HG03066 (cell line): ENCODE measurements around the gene ALG12.
"Not testable (repeated sequence)": the region's sequence is repeated elsewhere in the genome, so short reads cannot be mapped to it uniquely, and the experiment has no call there.

ENCODE experiments used
- ATAC-seq: cut with Tn5 transposase; IDR thresholded peaks from one replicate; pipeline ENCODE4 v1.9.1; 2021; ENCODE audit warnings: low read depth; ENCODE audit not compliant: unreplicated experiment

The ALG12 gene

DNA sequence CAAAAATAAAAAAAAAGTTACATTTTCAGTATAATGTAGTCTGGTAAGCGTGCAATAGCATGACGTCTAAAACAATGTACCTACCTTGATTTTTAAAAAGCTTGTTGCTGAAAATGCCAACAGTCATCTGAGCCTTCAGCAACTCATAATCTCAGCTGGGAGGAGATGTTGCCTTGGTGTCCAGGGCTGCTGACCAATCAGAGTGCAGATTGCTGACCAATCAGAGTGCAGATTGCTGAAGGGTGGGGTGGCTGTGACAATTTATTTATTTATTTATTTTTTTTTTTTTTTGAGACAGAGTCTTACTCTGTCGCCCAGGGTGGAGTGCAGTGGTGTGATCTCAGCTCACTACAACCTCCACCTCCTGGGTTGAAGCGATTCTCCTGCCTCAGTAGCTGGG, 46.8 kb downstream of the ALG12 start:
- no peak for ATAC-seq

DNA sequence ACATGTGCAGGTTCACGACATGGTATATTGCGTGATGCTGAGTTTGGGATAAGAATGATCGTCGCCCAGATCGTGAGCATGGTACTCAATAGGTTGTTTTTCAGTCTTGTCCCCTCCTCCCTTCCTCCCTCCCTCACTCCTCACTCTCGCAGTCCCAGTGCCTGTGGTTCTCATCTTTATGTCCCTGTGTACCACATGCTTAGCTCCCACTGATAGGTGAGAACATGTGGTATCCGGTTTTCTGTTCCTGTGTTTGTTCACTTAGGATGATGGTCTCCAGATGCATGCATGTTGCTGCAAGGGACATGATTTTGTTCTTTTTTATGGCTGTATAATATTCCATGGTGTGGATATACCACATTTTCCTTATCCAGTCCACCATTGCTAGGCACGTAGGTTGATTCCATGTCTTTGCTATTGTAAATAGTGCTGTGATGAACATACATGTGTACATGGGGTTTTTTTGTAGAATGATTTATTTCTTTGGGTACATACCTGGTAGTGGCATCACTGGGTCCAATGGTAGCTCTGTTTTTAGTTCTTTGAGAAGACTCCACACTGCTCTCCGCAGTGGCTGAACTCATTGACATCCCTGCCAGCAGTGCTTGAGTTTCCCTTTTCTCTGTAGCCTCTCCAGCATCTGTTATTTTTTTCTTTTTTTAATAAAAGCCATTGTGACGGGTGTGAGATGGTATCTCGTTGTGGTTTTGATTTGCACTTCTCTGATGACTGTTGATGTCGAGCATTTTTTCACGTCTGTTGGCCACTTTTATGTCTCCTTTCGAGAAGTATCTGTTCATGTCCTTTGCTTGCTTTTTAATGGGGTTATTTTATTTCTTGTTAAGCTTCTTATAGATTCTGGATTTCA, 48.2 kb downstream of the ALG12 start:
- ATAC-seq = no peak

DNA sequence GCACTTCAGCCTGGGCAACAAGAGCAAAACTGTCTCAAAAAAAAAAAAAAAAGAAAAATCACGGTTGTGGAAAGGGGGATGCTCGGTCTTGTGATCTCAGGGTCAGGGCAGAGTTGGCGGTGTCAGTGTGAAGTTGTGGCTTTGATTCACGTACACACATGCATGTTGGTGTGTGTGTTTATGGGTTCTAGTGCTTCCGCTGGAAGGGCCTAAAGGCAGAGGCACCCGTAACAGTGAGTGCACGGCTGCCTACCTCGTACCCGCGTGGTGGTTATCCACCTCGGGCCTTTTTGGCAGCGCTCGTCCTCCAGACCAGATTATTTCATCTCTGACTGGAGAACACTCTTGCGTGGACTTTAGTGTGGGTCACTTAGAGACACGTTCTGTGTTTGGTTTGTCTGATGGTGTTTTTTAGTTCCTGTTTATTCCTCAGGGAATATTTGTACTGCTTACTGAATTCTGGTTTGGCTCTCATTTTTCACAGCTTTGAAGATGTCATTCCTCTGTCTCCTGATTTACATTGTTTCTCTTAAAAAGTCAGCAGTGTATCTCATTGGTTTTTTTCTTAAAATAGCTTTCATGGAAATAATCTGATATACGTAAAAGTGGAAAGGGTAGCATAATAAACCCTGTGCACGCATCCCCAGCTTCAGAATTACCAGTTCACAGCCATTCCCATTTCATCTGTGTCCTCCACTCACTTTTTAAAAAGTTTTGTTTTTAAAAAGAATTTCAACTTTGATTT, 49.0 kb downstream of the ALG12 start:
- ATAC-seq = no peak

DNA sequence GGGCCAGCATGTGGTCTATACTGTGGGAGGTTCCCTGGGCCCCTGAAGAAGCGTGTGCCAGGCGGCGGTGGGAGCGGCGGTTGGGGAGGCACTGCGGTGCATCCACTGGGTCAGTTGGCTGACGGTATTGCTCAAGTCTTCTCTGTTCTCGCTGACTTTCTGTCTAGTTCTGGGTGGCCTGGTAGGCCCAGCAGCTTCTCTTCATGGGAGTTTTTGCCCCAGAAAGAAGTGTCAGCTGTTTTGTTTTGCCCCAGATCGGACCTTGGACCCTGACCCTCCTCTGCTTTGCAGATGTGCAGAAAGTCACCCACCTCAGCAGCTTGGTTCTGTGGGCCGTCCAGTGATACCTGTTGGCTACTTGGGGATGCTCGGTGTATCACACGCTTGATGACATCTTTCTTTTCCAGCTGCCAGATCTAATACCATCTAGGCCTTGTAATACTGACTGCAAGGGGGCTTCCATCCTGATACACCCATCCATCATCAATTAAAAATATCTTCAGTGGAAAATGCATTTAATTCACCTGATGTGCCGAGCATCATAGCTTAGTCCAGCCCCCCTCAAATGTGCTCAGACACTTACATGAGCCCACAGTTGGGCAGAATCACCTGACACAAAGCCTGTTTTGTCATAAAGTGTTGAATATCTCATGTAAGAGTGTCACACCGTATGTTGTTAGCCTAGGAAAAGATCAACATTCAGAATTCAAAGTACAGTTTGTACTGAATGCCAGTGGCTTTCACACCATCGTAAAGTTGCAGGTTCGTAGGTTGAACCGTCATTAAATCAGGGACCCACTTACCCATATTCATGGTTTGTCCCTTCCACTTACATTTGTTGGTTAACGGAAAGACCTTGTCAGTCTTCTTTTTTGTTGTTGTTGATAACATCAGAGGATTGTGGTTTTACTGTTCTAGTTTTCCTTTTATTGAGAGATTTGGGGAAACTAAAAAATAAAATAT, 50.7 kb downstream of the ALG12 start:
- ATAC-seq = no peak

DNA sequence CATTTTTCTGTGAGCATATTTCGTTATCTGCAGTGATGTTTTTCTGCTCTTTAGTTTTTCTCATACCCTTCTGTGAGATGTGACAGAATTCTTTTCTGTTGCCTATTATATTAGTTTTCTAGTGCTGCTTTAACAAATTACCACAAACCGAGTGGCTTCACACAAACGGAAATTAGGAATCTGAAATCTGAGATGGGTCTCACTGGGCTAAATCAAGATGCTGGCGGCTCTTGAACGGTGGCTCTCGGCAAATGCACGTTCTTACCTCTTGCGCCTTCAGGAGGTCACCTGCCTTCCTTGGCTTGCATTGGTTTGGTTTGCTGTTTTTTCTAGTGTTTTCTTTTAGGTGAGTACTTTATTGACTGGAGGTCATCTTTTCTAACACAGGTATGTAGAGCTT, 51.6 kb downstream of the ALG12 start:
- no peak for ATAC-seq

DNA sequence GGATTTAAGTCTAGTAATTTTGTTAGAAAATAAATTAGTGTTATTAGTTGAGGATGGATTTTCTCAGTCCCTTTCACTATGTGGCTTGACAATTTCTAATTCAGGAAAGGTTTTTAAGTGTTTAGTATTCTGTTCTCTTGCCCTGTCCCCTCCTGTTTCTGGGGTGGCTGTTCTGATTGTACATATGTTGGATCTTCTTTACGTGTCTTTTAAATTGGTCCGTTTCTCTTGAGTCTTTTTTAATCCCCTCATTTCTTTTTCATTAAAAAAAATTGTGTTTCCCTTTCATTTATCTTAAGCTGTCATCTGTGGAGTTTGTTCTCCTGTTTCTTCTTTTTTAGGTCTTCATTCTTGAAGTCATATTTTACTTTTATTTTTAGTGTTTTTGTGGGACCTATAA, 52.1 kb downstream of the ALG12 start:
- no peak for ATAC-seq

DNA sequence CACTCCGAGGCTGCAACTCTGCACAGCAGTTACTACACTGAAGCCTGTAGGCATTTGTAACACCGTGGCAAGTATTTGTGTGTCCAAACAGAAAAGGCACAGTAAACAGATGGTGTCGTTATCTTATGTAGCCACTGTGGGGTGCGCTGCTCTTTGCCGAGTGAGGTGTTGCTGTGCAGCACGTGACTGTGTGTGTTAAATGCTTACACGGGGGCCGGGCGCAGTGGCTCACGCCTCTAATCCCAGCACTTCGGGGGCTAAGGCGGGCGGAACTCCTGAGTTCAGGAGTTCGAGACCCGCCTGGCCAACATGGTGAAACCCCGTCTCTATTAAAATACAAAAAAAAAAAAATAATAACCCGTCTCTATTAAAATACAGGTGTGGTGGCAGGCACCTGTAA, 53.1 kb downstream of the ALG12 start:
- ATAC-seq = no peak

DNA sequence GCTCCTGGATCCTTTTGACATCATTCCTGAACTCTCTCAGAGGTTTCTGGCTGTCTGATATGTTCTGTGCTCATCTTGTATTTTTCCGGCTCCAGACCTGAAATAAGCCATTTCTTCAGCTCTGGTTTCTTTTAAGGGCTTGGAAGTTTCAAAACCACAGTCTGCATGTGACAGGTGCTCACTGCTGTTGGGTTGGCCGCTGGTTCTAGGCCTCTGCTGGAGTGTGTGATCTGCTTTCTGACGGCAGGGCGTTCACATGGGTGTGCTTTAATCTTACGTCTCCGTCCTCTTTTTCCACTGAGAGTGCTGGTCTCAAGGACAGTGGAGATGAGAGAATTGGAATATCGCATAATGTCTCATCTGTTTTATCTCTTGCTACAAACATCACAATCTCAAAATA, 54.3 kb downstream of the ALG12 start:
- ATAC-seq = no peak

DNA sequence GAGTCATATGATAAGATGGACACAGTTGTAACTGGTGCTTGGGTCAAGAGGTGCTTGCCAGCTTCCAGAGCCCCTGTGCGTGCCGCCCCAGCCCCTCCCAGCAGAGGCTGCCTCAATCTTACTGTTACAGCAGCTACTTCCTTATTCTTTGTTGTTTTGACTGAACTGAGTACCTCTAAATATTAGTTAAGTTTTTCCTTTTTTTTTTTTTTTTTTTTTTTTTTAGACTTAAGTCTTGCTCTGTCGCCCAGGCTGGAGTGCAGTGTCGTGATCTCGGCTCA, 55.8 kb downstream of the ALG12 start:
- no peak for ATAC-seq

DNA sequence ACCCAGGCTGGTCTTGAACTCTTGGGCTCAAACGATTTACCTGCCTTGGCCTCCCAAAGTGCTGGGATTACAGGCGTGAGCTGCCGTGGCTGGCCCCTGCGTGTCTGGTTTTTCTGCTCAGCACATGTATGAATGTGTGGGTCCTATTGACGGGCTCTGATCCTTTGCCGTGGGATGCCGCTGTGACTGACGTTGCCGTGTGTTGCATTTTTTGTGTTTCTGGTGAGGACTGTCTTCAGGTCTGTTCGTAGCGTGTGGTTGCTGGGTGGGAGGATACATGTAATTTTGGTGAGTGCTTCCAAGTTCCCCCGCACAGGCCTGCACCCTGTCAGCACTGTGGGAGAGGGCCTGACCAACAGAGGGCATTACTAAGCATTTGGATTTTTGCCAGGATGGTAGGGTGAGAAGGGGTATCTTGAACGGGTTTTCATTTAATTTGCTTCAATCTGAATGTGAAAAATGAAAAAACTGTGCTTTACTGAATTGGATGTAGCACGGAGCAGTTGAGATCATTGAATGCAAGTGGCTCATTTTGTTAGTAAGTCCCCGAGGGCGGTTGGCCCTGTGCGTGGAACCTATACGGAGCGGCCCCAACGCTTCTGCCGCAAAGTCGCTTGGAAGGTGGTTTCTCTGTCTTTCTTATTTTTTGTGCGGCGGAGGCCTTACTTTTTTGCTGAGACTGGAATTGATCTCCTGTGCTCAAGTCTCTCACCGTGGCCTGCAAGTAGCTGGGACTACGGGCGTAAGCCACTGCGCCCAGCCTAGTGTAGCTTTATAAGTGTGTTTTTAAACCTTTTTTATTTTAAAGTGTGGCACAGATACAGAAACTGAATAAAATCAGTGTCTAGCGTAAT, 56.4 kb downstream of the ALG12 start:
- no peak for ATAC-seq

DNA sequence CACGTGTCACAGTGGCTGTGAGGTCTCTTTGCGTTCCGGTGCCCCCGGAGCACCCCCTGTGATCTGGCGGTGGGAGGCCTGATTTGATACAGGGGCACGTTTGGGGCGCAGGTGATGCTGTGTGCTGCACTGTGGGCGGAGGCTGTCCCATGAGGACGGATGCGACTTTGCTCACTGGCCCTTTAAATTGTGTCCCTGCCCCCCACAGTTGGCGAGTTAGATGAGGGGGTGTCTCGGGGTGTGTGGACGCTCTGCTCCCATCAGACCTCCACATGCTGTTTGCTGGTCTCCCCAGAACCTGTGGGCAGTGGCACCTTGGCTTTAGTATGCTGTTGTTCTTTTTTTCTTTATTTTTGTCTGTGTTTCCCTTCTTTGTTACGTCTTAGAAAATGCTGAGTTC, 59.4 kb downstream of the ALG12 start:
- no peak for ATAC-seq

DNA sequence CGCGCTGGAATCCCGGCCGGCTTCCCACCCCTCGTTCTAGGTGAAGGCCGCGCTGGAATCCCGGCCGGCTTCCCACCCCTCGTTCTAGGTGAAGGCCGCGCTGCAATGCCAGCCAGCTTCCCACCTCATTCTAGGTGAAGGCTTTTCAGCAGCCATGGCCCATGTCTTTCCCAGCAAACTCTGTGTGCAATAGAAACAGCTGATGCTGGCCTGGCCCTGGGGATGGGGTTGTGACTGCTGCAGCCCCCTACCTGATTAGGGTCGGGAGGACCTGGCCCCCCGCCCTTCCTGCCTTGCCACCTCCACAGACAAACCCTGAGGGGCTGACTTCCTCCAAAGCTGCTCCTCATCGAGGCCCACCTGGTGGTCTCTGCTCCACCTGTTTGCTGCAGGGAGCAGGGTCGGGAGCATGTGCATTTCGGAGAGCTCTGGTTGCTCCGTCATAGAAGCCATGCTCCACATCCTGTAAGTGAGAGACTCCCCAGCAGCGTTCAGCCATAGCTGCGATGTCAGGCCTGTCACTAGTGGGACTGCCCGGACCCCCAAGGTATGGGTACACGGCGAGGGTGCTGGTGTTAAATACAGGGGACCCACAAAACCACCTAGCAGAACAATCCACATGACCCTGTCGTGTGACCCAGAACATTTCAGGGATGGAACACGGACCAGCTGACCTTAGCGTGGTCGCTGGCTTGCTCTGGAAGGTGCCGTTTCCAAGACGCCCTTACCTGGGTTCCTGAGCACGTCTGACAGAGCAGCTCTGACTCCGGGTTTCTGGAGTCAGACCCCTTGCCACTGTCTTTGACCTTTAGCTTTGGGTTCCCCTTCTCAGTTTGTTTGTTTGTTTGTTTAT, 61.2 kb downstream of the ALG12 start:
- ATAC-seq = no peak

DNA sequence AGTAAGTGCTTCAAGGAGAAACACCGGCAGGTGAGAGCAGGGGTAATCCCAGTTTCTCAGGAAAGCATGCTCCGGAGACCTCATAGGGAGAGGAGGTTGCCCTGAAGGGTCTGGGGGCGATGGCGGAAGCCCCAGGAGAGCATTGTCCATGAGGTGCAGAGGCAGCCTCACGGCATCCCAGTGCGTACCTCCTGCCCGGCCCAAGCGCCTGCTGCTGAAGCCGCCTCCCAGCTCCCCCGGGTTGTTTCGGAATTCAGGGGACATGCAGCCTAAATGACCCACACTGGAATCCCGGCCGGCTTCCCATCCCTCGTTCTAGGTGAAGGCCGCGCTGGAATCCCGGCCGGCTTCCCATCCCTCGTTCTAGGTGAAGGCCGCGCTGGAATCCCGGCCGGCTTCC, 61.9 kb downstream of the ALG12 start:
- ATAC-seq = no peak

DNA sequence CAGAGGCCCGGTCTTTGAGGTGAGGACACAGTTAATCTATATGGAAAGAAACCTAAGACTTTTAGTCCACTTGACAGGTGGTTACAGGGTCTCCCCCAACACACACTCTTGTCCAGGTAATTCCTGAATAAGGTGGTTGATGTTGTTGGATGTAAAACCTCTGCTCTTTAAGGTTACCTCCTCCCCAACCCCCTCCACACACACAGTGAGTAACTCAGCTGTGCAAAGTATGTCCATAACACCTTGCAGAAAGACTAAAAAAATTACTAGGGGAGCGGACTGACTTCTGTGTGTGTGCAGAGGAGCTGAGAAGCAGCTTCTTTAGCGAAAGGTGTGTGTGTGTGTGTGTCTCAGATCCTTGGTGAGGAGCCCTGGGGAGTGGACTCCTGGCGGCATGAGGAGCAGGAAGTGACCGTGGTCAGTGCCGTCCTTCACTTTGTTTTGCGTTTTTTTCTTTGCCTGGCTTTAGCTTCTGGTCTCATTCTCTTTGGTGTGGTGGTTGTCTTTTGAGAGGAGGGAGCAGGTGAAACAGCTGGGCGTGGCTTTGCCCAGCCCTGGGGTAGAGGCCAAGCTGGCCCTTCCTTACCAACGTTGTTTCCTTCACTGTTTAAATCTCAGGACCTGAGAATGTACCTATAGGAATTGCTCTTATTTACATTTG, 62.9 kb downstream of the ALG12 start:
- no peak for ATAC-seq

DNA sequence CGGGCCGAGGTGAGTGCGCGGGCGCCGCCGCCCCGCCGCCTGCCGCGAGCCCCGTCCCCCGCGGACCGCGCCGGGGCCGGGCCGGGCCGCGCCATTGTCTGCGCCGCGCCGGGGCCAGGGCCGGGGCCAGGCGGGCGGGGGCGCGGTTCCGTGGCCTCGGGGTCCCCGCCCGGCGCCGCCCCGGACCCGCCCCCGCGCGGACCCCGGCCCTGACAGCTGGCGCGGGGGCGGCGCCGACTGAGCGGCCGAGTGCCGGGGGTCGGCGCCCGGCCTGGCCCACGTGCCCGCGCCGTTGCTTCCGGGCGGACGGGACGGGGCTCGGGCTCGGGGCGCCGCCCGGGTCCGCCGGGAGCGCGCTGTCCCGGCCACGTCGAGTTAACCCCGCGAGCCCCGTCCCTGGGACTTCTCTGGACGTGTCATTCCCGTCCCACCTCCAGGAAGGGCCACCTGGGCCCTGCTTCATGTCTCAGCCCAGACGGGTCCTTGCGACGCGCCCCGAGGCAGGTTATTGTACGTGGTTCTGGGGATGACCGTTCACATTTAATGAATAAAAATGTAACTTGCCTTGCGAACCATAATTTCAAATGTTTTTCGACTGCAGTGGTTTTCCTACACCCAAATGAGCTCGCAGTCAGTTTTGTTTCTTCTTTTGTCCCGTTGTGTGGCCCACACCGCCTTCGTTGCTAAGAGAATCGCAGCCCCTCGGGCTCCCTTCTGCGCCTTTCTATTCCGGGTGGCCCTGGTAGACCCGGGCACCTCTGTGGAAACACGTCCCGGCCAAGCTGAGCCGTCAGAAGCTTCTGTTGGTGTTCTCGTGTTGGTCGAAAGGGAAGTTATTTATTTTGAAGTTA, 64.0 kb downstream of the ALG12 start:
- peak; percentile 26 for ATAC-seq

DNA sequence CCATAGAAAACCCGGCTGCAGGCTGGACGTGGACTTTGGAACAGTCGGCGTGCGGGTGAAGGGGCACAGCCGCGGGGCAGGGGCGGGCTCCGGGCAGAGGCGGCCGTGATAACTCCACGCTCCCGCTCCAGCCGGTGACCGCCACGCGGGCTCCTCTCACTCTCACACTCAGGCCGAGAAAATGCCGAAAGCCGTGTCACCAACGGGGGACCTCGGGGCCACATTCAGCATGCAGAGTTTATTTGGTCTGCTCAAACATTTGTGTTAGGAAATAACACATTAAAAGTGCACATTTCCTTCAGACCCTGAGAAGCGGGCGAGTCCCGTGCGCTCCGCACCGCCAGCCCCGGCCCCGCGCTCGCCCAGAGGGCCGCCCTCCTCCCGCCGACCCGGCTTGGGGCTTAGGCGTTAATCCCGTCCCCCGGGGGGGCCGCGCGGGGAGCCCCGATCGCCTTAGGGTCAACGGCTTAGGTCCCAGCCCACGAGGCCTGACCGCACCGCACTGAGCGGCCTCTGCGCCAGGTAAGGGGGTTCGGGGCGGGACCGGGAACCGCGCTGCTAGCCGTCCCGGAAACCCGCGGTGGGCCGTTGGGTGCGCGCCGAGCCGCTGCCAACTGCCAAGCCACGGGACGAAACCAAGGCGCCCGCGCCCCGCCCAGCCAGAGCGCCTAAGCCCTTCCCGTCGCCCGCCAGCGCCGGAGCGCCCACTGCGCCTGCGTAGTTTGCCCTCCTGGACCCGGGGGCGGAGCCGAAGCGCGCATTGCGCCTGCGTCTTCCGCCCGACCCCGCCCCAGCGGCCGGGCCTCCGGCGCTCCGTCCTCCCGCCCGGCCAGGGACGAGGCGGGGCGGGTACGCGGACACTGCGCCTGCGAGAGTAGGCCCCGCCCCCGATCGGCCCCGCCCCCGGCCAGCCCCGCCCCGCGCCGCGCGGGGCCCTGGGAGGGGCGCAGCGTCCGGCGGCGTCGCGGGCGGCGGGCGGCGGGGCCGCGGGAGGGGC, 65.0 kb downstream of the ALG12 start, which contains the start of gene ZBED4:
Gene ZBED4, plus strand, starts transcription at position 947 of the 997 bp plus-strand sequence. CDS start 29,819 bp downstream, outside the sequence.
- peak; percentile 69 for ATAC-seq

DNA sequence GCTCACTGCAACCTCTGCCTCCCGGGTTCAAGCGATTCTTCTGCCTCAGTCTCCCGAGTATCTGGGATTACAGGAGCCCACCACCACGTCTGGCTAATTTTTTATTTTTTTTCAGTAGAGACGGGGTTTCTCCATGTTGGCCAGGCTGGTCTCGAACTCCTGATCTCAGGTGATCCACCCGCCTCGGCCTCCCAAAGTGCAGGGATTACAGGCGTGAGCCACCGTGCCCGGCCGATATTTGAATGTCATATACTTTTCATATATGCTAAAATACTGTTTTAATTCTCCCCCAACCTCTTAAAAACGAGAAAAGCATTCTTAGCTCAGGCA, 65.7 kb downstream of the ALG12 start:
- not testable (repeated sequence) for ATAC-seq
